ENCODE measurements around the gene DPYSL3.

The DPYSL3 gene

GRCh38 chr5:147403651-147404640 is 105.9 kb downstream of the DPYSL3 start:
- peak; percentile 96 for DNase-seq

- no peak for DNase-seq
Observed at GRCh38 chr5:147400881-147401280, 109.0 kb downstream of the DPYSL3 start.

- DNase-seq = no peak
Observed at GRCh38 chr5:147400126-147400809, 109.6 kb downstream of the DPYSL3 start.

GRCh38 chr5:147398860-147399259 is 111.0 kb downstream of the DPYSL3 start:
- DNase-seq = peak; percentile 81

- no peak for DNase-seq
Observed at GRCh38 chr5:147397616-147398015, 112.3 kb downstream of the DPYSL3 start.

GRCh38 chr5:147396070-147396823 is 113.6 kb downstream of the DPYSL3 start:
- no peak for DNase-seq

- no peak for DNase-seq
Observed at GRCh38 chr5:147393874-147394672, 115.8 kb downstream of the DPYSL3 start.

GRCh38 chr5:147391781-147392180 is 118.1 kb downstream of the DPYSL3 start:
- peak; percentile 70 for DNase-seq

- no peak for DNase-seq
Observed at GRCh38 chr5:147390654-147391225, 119.1 kb downstream of the DPYSL3 start.

GRCh38 chr5:147388184-147389108 is 121.4 kb downstream of the DPYSL3 start:
- DNase-seq = no peak

- no peak for DNase-seq
Observed at GRCh38 chr5:147387109-147387508, 122.8 kb downstream of the DPYSL3 start.

GRCh38 chr5:147384346-147385193 is 125.3 kb downstream of the DPYSL3 start:
- no peak for DNase-seq

- DNase-seq = peak; percentile 35
Observed at GRCh38 chr5:147382776-147383175, 127.1 kb downstream of the DPYSL3 start.

- no peak for DNase-seq
Observed at GRCh38 chr5:147381555-147381954, 128.3 kb downstream of the DPYSL3 start.

GRCh38 chr5:147377682-147378081 is 132.2 kb downstream of the DPYSL3 start:
- no peak for DNase-seq

GRCh38 chr5:147375151-147375550 is 134.7 kb downstream of the DPYSL3 start:
- DNase-seq = no peak

- no peak for DNase-seq
Observed at GRCh38 chr5:147373328-147373727, 136.5 kb downstream of the DPYSL3 start.

GRCh38 chr5:147372191-147372590 is 137.7 kb downstream of the DPYSL3 start:
- DNase-seq = no peak

- DNase-seq = no peak
Observed at GRCh38 chr5:147371290-147371689, 138.6 kb downstream of the DPYSL3 start.
